Measurements from ENCODE around the gene SULT2B1.

- TF ChIP-seq SUZ12 (IDR thresholded peaks at IDR 0.05; ENCODE audit: extremely low read depth, insufficient read depth, insufficient read length): no peak
- no peak for TF ChIP-seq ZNF274 (IDR thresholded peaks at IDR 0.05; ENCODE audit: low read depth, low read length)
- no peak for TF ChIP-seq YY1 (IDR thresholded peaks at IDR 0.05; ENCODE audit: insufficient read depth, insufficient read length)
These were observed 1.9 kb downstream of the SULT2B1 start for GRCh38 chr19:48553676-48554384.
